Left ventricle myocardium inferior (tissue), 1 donor: ENCODE measurements around the gene EVL. TPM values are rescaled to one million over a fixed set of nuclear protein-coding genes. Genes with fewer than 3 reads are reported as not detected.
A peak's percentile ranks its signal among the peaks of the same experiment; 100 is the strongest.

Source experiments
- DNase-seq: peaks from one replicate; pipeline ENCODE4 v3.0.0-alpha.2; 2020
- H3K27ac ChIP-seq: fragments of 200-600 bp; replicated peaks from 2 replicates; pipeline ENCODE4 v1.8.0; 2021
- H3K27me3 ChIP-seq: fragments of 200-600 bp; 2 replicates; pipeline ENCODE4 v1.8.0; 2021; ENCODE audit warnings: low read depth
- H3K36me3 ChIP-seq: fragments of 200-600 bp; 2 replicates; pipeline ENCODE4 v1.8.0; 2021
- H3K4me1 ChIP-seq: fragments of 200-600 bp; 2 replicates; pipeline ENCODE4 v1.8.0; 2021
- H3K4me3 ChIP-seq: fragments of 200-600 bp; 2 replicates; pipeline ENCODE4 v1.8.0; 2021; ENCODE audit warnings: mild to moderate bottlenecking, moderate library complexity
- H3K9me3 ChIP-seq: fragments of 200-600 bp; replicated peaks from 2 replicates; pipeline ENCODE4 v1.8.0; 2021
- CTCF ChIP-seq: fragments of 200-600 bp; IDR thresholded peaks from 2 replicates; pipeline ENCODE4 v1.8.0; 2021; ENCODE audit warnings: antibody characterized with exemption, mild to moderate bottlenecking, borderline replicate concordance
- intact Hi-C: fragments of 100-400 bp; cut with micrococcal nuclease; formaldehyde crosslinking; loops from one replicate; pipeline ENCODE4 v1.11.0; 2022
- total RNA-seq: library from RNA; stranded (reverse); fragmentation: NEBNext Ultra II Directional; extraction: Animal tissue kit (Norgen Biotek cat#: 25700); gene quantifications from one replicate; pipeline ENCODE4 v1.2.1, GENCODE V29; 2021
- donor health status: DM: no; HTN: yes; CAD: no; lungs with severe emphysema.

Gene EVL
- total RNA-seq, 1 donor from 2014 or later = 39.7 TPM

- intact Hi-C loops = no loop called here
- Histone ChIP-seq H3K36me3 (peaks cover 25% of the 10 kb centered on the region), H3K4me1 (peaks cover 26% of the 10 kb centered on the region), H3K27ac (no peak overlapping the region), H3K27me3 (no peaks in the 10 kb centered on the region), H3K9me3 (no peaks in the 10 kb centered on the region), H3K4me3 (no peak overlapping the region)
- no peak for DNase-seq
- no peak for TF ChIP-seq CTCF
Measured at GRCh38 chr14:100138082-100138787, 73.0 kb downstream of the EVL start.

- Histone ChIP-seq H3K4me1 (peaks cover 29% of the 10 kb centered on the region), H3K27ac (no peak overlapping the region), H3K36me3 (peaks cover 18% of the 10 kb centered on the region), H3K27me3 (no peaks in the 10 kb centered on the region), H3K9me3 (no peaks in the 10 kb centered on the region), H3K4me3 (no peak overlapping the region)
- DNase-seq = no peak
- intact Hi-C loops = no loop called here
- no peak for TF ChIP-seq CTCF
Measured at GRCh38 chr14:100138955-100139354, 73.7 kb downstream of the EVL start.

- no peak for DNase-seq
- H3K9me3 ChIP-seq = no peaks in the 10 kb centered on the region
- no peak for TF ChIP-seq CTCF
- no peak overlapping the region for H3K4me3 ChIP-seq
- no peak overlapping the region for H3K27ac ChIP-seq
- no peaks in the 10 kb centered on the region for H3K27me3 ChIP-seq
- H3K36me3 ChIP-seq = peaks cover 3% of the 10 kb centered on the region
- peaks cover 41% of the 10 kb centered on the region for H3K4me1 ChIP-seq
- intact Hi-C loops = no loop called here
Measured at GRCh38 chr14:100140452-100141078, 75.3 kb downstream of the EVL start.

- intact Hi-C loops = no loop called here
- no peaks in the 10 kb centered on the region for H3K27me3 ChIP-seq
- no peak for DNase-seq
- H3K9me3 ChIP-seq = no peaks in the 10 kb centered on the region
- H3K4me3 ChIP-seq = no peak overlapping the region
- no peaks in the 10 kb centered on the region for H3K36me3 ChIP-seq
- H3K4me1 ChIP-seq = peaks cover 47% of the 10 kb centered on the region
- no peak overlapping the region for H3K27ac ChIP-seq
- TF ChIP-seq CTCF = no peak
Measured at GRCh38 chr14:100141098-100141497, 75.9 kb downstream of the EVL start.

GRCh38 chr14:100142073-100143040 lies 77.1 kb downstream of the EVL start:
- H3K4me3 ChIP-seq = peak overlapping the region; percentile 20
- peak; percentile 51 for DNase-seq
- peaks cover 47% of the 10 kb centered on the region for H3K4me1 ChIP-seq
- intact Hi-C loops = no loop called here
- TF ChIP-seq CTCF = no peak
- no peaks in the 10 kb centered on the region for H3K9me3 ChIP-seq
- H3K27me3 ChIP-seq = no peaks in the 10 kb centered on the region
- H3K36me3 ChIP-seq = no peaks in the 10 kb centered on the region
- peak overlapping the region; percentile 76 for H3K27ac ChIP-seq
